ENCODE data around the gene GARIN5A. TPM values are rescaled to one million over a fixed set of nuclear protein-coding genes. Genes with fewer than 3 reads are reported as not detected.

The GARIN5A gene
- total and polyA plus RNA-seq, 2 of the 8 experiments (the other 6 are each of a cell fraction or from before 2014, with no cell fraction given): 9.1 to 18.5 TPM

- Histone ChIP-seq H3K27me3 (replicated peaks in 1 of 4; ENCODE audit: control insufficient read depth in 3 of 4, extremely low read depth in 1 of 4, insufficient read depth in 3 of 4, low read length in 3 of 4) (peaks cover 10 to 70% (median 55%) of the 10 kb centered on the region in 4 experiments), H4K5ac (ENCODE audit: insufficient read length, low read depth, low read length) (no peak overlapping the region), H3K27ac (ENCODE audit: low read depth, low read length) (no peak overlapping the region), H3K23me2 (ENCODE audit: low read depth, low read length) (peaks cover 3% of the 10 kb centered on the region; the same call in 1 of the 2 replicates), H3K56ac (replicated peaks; ENCODE audit: insufficient read length, low read depth, low read length) (no peak overlapping the region), H3K4ac (replicated peaks; ENCODE audit: insufficient read length, low read depth, low read length) (no peak overlapping the region), H3K79me1 (ENCODE audit: low read depth, low read length) (no peaks in the 10 kb centered on the region), H3K23ac (ENCODE audit: insufficient read length) (no peak overlapping the region), H2AK5ac (ENCODE audit: low read depth, low read length) (no peak overlapping the region; the same call in 1 of the 2 replicates), H4K91ac (replicated peaks; ENCODE audit: insufficient read length, low read length) (no peak overlapping the region), H3K4me2 (ENCODE audit: insufficient read depth in 1 of 2, low read depth in 2 of 2, low read length in 2 of 2) (peak overlapping the region in 1 of 2 experiments; percentile 63; a peak in 2 of 4 replicates), H3K9ac (replicated peaks in 1 of 4; ENCODE audit: extremely low read depth in 1 of 4, low read depth in 3 of 4, low read length in 3 of 4) (no peak overlapping the region), H3K18ac (ENCODE audit: extremely low read depth, low read length) (no peak overlapping the region), H3K4me3 (ENCODE audit: extremely low read depth in 1 of 4, insufficient read depth in 2 of 4, low read depth in 3 of 4, low read length in 4 of 4) (0 out of 8 replicates have a peak overlapping the region, but pooled peaks of 1 of the 4 experiments have one; percentile 19), H3K14ac (ENCODE audit: insufficient read length) (no peak overlapping the region), H2BK15ac (ENCODE audit: low read length) (no peak overlapping the region; the same call in 1 of the 2 replicates), H2BK120ac (replicated peaks; ENCODE audit: low read depth, low read length) (no peak overlapping the region), H2BK12ac (ENCODE audit: low read depth, low read length) (peak overlapping the region; percentile 75; the same call in 1 of the 2 replicates), H3K4me1 (replicated peaks in 1 of 4; ENCODE audit: control insufficient read depth in 3 of 4, insufficient read depth in 4 of 4, low read length in 3 of 4) (peaks cover 0 to 17% (median 9%) of the 10 kb centered on the region in 4 experiments; a peak in 5 of 7 replicates), H2AFZ (ENCODE audit: low read length) (no peak overlapping the region), H3K9me3 (ENCODE audit: insufficient read depth in 2 of 2, low read depth in 1 of 2, low read length in 1 of 2) (peaks cover 14% of the 10 kb centered on the region in 2 experiments), H3K79me2 (ENCODE audit: control insufficient read depth in 1 of 2, insufficient read depth in 2 of 2, low read length in 2 of 2) (no peaks in the 10 kb centered on the region), H2BK20ac (ENCODE audit: low read length) (no peak overlapping the region), H4K20me1 (replicated peaks in 1 of 2; ENCODE audit: control insufficient read depth in 1 of 2, insufficient read depth in 2 of 2, low read length in 2 of 2) (no peaks in the 10 kb centered on the region), H4K8ac (ENCODE audit: extremely low read depth, insufficient read depth, low read length) (no peak overlapping the region), H3K36me3 (ENCODE audit: control insufficient read depth in 2 of 4, insufficient read depth in 4 of 4, low read length in 3 of 4) (0 out of 8 replicates have a peak, but pooled peaks cover 0 to 3% (median 0%) of the 10 kb centered on the region in 4 experiments), H2BK5ac (ENCODE audit: low read depth, low read length) (no peak overlapping the region)
- WGBS, 2 experiments (ENCODE audit: extremely low coverage in 1 of 2, insufficient coverage in 1 of 2, insufficient read length in 1 of 2, insufficient replicate concordance in 2 of 2, low coverage in 1 of 2, low lambda C conversion rate in 2 of 2, missing lambda C conversion rate in 1 of 2): 75% methylated on average over 18 of the region's 18 CpGs; no CpG with 5 or more reads in 1 of the 2 experiments
- FAIRE-seq: no peak
- TF ChIP-seq GTF2F1 (IDR thresholded peaks at IDR 0.05; ENCODE audit: borderline replicate concordance, low read depth, low read length) (no peak), RFX5 (IDR thresholded peaks at IDR 0.05; ENCODE audit: borderline replicate concordance, low read depth, low read length) (no peak), POLR2AphosphoS5 (IDR thresholded peaks at IDR 0.05; ENCODE audit: low read depth, low read length) (no peak), CHD1 (IDR thresholded peaks at IDR 0.05; ENCODE audit: low read depth, low read length) (no peak), ASH2L (IDR thresholded peaks at IDR 0.05; ENCODE audit: low read length) (no peak), FOSL1 (IDR thresholded peaks at IDR 0.05; ENCODE audit: insufficient read depth, low read depth, low read length) (no peak), CREB1 (IDR thresholded peaks at IDR 0.05) (no peak), HDAC2 (IDR thresholded peaks at IDR 0.05; ENCODE audit: borderline replicate concordance in 1 of 2, low read depth in 2 of 2, low read length in 2 of 2) (no peak)
- POLR2A ChIA-PET (ENCODE audit: partially characterized antibody): interaction anchor here (0.5 to 2.7 kb wide), 5 partner anchors 10 to 149 kb away, joined by 3 to 12 read pairs (median 6); partner anchors contain the start of genes EMC10 and GARIN5A
- DNase-seq (ENCODE audit: low read depth in 1 of 2, low spot score in 2 of 2): no peak
- CTCF ChIA-PET (ENCODE audit: partially characterized antibody): interaction anchor here (0.6 to 2.2 kb wide), 7 partner anchors 11 to 601 kb away, joined by 3 to 7 read pairs (median 3); no protein-coding TSS in a partner anchor
Observed at GRCh38 chr19:50490411-50490811, 13.8 kb upstream of the GARIN5A start.
